ENCODE data around the gene CEMIP. TPM values are rescaled to one million over a fixed set of nuclear protein-coding genes. Genes with fewer than 3 reads are reported as not detected.

CEMIP gene
- total RNA-seq, 6 experiments from 2014 or later = 0.64 to 0.74 TPM; not detected in 4

- H3K9me3 ChIP-seq = no peaks in the 10 kb centered on the region
- H3K4me3 ChIP-seq = no peak overlapping the region
- 86% methylated on average over 4 of the region's 5 CpGs for WGBS (ENCODE audit: insufficient coverage, low coverage, low lambda C conversion rate, missing lambda C conversion rate)
- H3K4me1 ChIP-seq = no peaks in the 10 kb centered on the region
- TF ChIP-seq CTCF (IDR thresholded peaks at IDR 0.05) = no peak
- TF ChIP-seq POLR2A (IDR thresholded peaks at IDR 0.05) = no peak
- peaks cover 0 to 28% (median 1%) of the 10 kb centered on the region in 4 donors for H3K36me3 ChIP-seq
- ATAC-seq (no peak), DNase-seq (no peak)
- no peak overlapping the region for H3K27ac ChIP-seq
- no peaks in the 10 kb centered on the region for H3K27me3 ChIP-seq
- intact Hi-C loops (cut with DNase I) = no loop called here
Observed at GRCh38 chr15:80945605-80946004, 166.4 kb downstream of the CEMIP start.

- ATAC-seq (no peak), DNase-seq (no peak)
- 90% methylated on average over 3 of the region's 8 CpGs for WGBS (ENCODE audit: insufficient coverage, low coverage, low lambda C conversion rate, missing lambda C conversion rate)
- TF ChIP-seq POLR2A (IDR thresholded peaks at IDR 0.05) = no peak
- TF ChIP-seq CTCF (IDR thresholded peaks at IDR 0.05) = no peak
- no peak overlapping the region for H3K27ac ChIP-seq
- H3K4me3 ChIP-seq = no peak overlapping the region
- H3K9me3 ChIP-seq = no peaks in the 10 kb centered on the region
- intact Hi-C loops (cut with DNase I) = no loop called here
- peaks cover 0 to 33% (median 4%) of the 10 kb centered on the region in 4 donors for H3K36me3 ChIP-seq
- H3K4me1 ChIP-seq = no peaks in the 10 kb centered on the region
- no peaks in the 10 kb centered on the region for H3K27me3 ChIP-seq
Observed at GRCh38 chr15:80946576-80946975, 167.4 kb downstream of the CEMIP start.

- Histone ChIP-seq H3K27me3 (no peaks in the 10 kb centered on the region), H3K9me3 (no peaks in the 10 kb centered on the region), H3K27ac (no peak overlapping the region), H3K4me3 (no peak overlapping the region), H3K4me1 (no peaks in the 10 kb centered on the region), H3K36me3 (peaks cover 0 to 35% (median 6%) of the 10 kb centered on the region in 4 donors)
- ATAC-seq (no peak), DNase-seq (no peak)
- 96% methylated on average over 5 of the region's 13 CpGs for WGBS (ENCODE audit: insufficient coverage, low coverage, low lambda C conversion rate, missing lambda C conversion rate)
- TF ChIP-seq CTCF (IDR thresholded peaks at IDR 0.05) (no peak), POLR2A (IDR thresholded peaks at IDR 0.05) (no peak)
- intact Hi-C loops (cut with DNase I) = no loop called here
Observed at GRCh38 chr15:80948651-80949292, 169.6 kb downstream of the CEMIP start.

GRCh38 chr15:80949756-80950155 is 170.6 kb downstream of the CEMIP start:
- no peak for ATAC-seq
- intact Hi-C loops (cut with DNase I) = no loop called here
- Histone ChIP-seq H3K27ac (no peak overlapping the region), H3K4me3 (no peak overlapping the region), H3K9me3 (no peaks in the 10 kb centered on the region), H3K27me3 (no peaks in the 10 kb centered on the region), H3K4me1 (no peaks in the 10 kb centered on the region), H3K36me3 (peaks cover 0 to 35% (median 6%) of the 10 kb centered on the region in 4 donors)
- DNase-seq = no peak
- no peak for TF ChIP-seq CTCF (IDR thresholded peaks at IDR 0.05)
- TF ChIP-seq POLR2A (IDR thresholded peaks at IDR 0.05) = no peak
- WGBS (ENCODE audit: insufficient coverage, low coverage, low lambda C conversion rate, missing lambda C conversion rate) = no CpG with 5 or more reads among the region's 4 CpGs
